NT2/D1 (cell line): ENCODE data around the gene AXIN1.
"Not testable (repeated sequence)": the region's sequence is repeated elsewhere in the genome, so short reads cannot be mapped to it uniquely, and the experiment has no call there.

Experiments used
- DNase-seq: peaks from one replicate; pipeline ENCODE4 v3.0.0-alpha.2; 2011; ENCODE audit warnings: low read depth, low spot score
- H3K27me3 ChIP-seq: 2 replicates; pipeline ENCODE4 v1.6.0; 2011; ENCODE audit warnings: mild to moderate bottlenecking; ENCODE audit not compliant: insufficient read length, insufficient read depth
- H3K36me3 ChIP-seq: 2 replicates; pipeline ENCODE4 v1.6.1; 2011; ENCODE audit warnings: mild to moderate bottlenecking, low read length, mixed read lengths; ENCODE audit not compliant: insufficient read depth, insufficient read length
- H3K4me1 ChIP-seq: 2 replicates; pipeline ENCODE4 v1.5.1; 2011; ENCODE audit not compliant: insufficient read depth, insufficient read length
- H3K4me3 ChIP-seq: 2 replicates; pipeline ENCODE4 v1.5.1; 2011; ENCODE audit warnings: low read depth; ENCODE audit not compliant: insufficient read length
- H3K9ac ChIP-seq: 2 replicates; pipeline ENCODE4 v1.6.0; 2011; ENCODE audit warnings: low read depth; ENCODE audit not compliant: insufficient read length
- H3K9me3 ChIP-seq: 2 replicates; pipeline ENCODE4 v1.5.1; 2011; ENCODE audit warnings: mild to moderate bottlenecking, low read length; ENCODE audit not compliant: insufficient read depth
- SUZ12 ChIP-seq: IDR thresholded peaks from 2 replicates; pipeline ENCODE4 v1.6.1; 2011; ENCODE audit not compliant: insufficient read length, insufficient read depth; ENCODE audit errors: extremely low read depth
- YY1 ChIP-seq: IDR thresholded peaks from 2 replicates; pipeline ENCODE4 v1.6.1; 2011; ENCODE audit not compliant: insufficient read length, insufficient read depth
- ZNF274 ChIP-seq: IDR thresholded peaks from 2 replicates; pipeline ENCODE4 v1.6.1; 2011; ENCODE audit warnings: mild to moderate bottlenecking, low read depth, low read length

The AXIN1 gene

DNA sequence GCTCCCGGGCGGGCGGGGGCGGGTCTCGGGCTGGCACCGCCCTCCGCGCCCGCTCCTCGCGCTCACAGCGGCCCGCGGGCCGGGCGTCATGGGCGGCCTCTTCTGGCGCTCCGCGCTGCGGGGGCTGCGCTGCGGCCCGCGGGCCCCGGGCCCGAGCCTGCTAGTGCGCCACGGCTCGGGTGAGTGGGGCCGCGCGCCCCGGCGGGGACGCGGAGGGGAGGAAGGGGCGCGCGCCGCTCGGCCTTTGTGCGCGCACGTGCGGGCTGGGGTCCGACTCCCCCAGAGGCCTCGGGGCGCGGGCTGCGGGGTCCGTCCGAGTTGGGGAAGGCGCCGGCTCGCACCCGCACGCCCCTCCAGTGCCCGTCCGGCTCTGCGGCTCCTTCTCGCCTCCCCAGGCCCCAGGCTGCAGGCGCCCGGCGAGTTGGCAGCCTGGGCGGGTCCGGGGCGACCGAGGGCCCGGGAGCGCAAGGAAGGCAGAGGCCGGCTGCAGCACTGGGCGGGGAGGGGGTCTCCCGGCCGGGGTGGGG, 44.7 kb upstream of the AXIN1 start, which contains the start of gene NME4:
NME4 (plus strand) TSS at position 65 of the 527 bp plus-strand sequence; CDS start at position 89, 24 bp downstream.
- no peaks in the 10 kb centered on the region for H3K27me3 ChIP-seq
- peaks cover 29% of the 10 kb centered on the region for H3K36me3 ChIP-seq
- peaks cover 4% of the 10 kb centered on the region; the same call in 1 of the 2 replicates for H3K9me3 ChIP-seq
- DNase-seq = no peak
- TF ChIP-seq ZNF274 = no peak
- TF ChIP-seq SUZ12 = no peak
- no peak for TF ChIP-seq YY1
- H3K4me3 ChIP-seq = peak within 1 kb of the TSS; percentile 63
- peak within 1 kb of the TSS; percentile 93 for H3K9ac ChIP-seq
- H3K4me1 ChIP-seq = peaks cover 19% of the 10 kb centered on the region

DNA sequence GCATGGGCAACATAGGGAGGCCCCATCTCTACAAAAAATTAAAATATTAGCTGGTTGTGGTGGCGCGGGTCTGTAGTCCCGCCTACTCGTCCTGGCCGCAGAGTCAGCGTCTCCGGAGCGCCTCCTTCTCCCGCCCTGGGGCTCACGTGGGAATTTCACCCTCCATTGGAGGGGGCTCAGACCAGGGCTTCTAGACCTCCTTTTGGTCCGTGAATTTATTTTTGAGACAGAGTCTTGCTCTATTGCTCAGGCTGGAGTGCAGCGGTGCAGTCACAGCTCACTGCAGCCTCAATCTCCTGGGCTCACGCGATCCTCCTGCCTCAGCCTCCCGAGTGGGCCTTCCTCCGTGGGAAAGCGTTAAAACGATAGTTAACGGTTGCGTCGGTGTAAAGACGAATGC, 44.1 kb upstream of the AXIN1 start:
- Histone ChIP-seq H3K9me3 (peaks cover 9% of the 10 kb centered on the region; the same call in 1 of the 2 replicates), H3K4me1 (peaks cover 19% of the 10 kb centered on the region), H3K4me3 (peak overlapping the region; percentile 52), H3K27me3 (no peaks in the 10 kb centered on the region), H3K9ac (peak overlapping the region; percentile 81), H3K36me3 (peaks cover 29% of the 10 kb centered on the region)
- no peak for DNase-seq
- TF ChIP-seq ZNF274 (no peak), SUZ12 (no peak), YY1 (no peak)

DNA sequence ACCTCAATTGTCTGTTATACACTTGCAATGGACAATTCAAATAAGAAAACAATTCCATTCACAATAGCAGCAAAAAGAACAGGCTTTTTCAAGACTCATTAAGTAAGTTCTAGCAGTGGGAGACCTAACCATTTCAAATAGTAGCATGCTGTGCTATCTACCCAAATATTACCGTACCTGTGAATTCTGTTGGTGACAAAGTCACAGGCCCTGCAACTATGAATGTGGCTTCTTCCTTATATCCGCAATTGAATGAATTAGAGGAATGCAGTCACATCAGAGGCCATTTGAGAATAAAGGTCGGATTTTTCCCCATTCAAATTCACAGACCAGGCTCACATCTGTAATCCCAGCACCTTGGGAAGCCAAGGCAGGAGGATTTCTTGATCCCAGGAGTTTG, 43.7 kb upstream of the AXIN1 start:
- H3K9ac ChIP-seq = peak overlapping the region; percentile 81
- H3K36me3 ChIP-seq = peaks cover 29% of the 10 kb centered on the region
- H3K4me1 ChIP-seq = peaks cover 19% of the 10 kb centered on the region
- no peak for TF ChIP-seq ZNF274
- TF ChIP-seq SUZ12 = no peak
- no peak for TF ChIP-seq YY1
- no peaks in the 10 kb centered on the region for H3K27me3 ChIP-seq
- DNase-seq = no peak
- peaks cover 9% of the 10 kb centered on the region; the same call in 1 of the 2 replicates for H3K9me3 ChIP-seq
- H3K4me3 ChIP-seq = peak overlapping the region; percentile 52

DNA sequence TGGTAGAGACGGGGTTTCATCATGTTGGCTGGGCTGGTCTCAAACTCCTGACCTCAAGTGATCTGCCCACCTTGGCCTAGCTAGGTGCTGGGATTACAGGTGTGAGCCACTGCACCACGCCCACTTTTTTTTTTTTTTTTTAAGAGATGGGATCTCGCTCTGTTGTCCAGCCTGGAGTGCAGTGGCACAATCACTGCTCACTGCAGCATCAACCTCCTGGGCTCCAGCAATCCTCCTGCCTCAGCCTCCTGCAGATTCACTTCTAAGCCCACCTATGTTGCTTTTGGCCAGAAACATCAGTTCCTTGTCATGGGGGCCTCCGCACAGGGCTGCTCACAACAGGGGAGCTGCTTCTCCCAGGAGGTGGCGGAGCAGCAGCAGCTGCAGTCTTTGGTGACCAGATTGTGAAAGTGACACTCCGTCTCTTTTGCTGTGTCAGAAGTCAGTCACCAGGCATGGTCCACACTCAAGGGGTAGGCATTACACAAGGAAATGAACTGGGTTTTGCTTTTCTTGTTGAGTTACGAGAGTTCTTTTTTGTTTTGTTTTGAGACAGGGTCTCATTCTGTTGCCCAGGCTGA, 40.0 kb upstream of the AXIN1 start:
- Histone ChIP-seq H3K9me3 (peaks cover 9% of the 10 kb centered on the region; the same call in 1 of the 2 replicates), H3K27me3 (no peaks in the 10 kb centered on the region), H3K36me3 (no peaks in the 10 kb centered on the region), H3K4me3 (no peak overlapping the region), H3K9ac (no peak overlapping the region), H3K4me1 (peaks cover 3% of the 10 kb centered on the region)
- no peak for DNase-seq
- TF ChIP-seq SUZ12 (no peak), YY1 (no peak), ZNF274 (no peak)

DNA sequence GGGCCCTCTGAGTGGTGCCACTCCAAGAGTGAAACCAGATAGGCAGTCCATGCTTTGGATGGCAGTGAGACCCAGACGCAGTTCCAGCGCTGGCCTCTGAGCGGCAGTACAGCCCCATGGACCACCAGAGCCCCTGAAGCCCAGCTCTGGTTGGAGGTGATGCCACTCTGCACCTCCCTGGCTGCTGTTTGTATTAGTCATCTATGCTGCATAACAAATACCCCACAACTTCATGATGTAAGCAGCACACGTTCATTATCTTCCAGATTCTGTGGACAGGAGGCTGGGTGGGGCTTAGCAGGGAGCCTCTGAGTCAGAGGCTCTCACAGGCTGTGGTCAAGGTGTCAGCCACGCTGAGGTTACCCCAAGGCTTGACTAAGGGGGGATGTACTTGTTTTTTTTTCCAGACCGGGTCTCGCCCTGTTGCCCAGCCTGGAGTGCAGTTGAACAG, 39.4 kb upstream of the AXIN1 start:
- no peak for TF ChIP-seq SUZ12
- no peak for TF ChIP-seq YY1
- TF ChIP-seq ZNF274 = no peak
- Histone ChIP-seq H3K27me3 (no peaks in the 10 kb centered on the region), H3K9ac (no peak overlapping the region), H3K9me3 (peaks cover 9% of the 10 kb centered on the region; the same call in 1 of the 2 replicates), H3K4me1 (peaks cover 4% of the 10 kb centered on the region), H3K36me3 (no peaks in the 10 kb centered on the region), H3K4me3 (no peak overlapping the region)
- DNase-seq = peak; percentile 80

DNA sequence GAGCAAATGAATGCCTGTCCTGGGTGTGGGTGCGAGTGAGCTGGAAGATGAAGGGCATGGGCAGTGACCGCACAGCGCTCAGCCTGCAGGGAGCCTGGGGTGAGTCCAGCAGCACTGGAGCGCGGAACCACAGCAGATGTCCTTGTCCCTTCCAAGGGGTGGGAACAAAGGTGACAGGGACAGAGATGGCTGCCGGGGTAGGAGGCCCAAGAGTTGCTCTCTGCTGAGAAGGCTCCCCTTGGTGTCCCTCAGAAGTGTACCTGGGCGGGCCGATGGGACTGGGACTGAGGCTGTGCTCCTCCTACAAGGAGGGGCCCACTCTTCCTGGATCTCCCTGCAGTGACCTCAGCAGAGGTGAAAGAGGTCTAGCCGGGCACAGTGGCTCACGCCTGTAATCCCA, 36.8 kb upstream of the AXIN1 start:
- Histone ChIP-seq H3K9ac (peak overlapping the region; percentile 29), H3K4me3 (no peak overlapping the region)
- TF ChIP-seq YY1 (no peak), ZNF274 (no peak), SUZ12 (no peak)

DNA sequence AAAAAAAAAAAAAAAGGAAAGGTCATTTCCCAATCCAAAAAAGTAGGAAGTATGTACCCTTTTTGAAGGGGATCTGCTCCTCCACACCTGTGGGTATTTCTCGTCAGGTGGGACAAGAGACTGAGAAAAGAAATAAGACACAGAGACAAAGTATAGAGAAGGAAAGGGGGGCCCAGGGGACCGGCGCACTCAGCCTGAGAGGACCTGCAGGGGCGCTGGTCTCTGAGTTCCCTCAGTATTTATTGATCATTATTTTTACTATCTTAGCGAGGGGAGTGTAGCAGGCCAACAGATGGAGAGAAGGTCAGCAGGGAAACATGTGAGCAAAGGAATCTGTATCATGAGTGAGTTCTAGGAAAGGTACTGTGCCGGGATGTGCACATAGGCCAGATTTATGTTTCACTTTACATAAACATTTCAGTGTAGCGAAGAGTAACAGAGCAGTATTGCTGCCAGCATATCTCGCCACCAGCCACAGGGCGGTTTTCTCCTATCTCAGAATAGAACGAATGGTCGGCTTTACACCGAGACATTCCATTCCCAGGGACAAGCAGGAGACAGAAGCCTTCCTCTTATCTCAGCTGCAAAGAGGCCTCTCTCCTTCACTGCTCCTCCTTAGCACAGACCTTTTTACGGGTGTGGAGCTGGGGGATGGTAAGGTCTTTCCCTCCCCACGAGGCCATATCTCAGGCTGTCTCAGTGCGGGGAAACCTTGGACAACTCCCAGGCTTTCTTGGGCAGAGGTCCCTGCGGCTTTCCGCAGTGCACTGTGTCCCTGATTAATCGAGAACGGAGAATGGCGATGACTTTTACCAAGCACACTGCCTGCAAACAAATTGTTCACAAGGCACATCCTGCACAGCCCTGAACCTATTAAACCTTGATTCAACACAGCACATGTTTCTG, 35.5 kb upstream of the AXIN1 start:
- not testable (repeated sequence) for DNase-seq, H3K36me3 ChIP-seq, H3K9me3 ChIP-seq, H3K27me3 ChIP-seq, H3K9ac ChIP-seq, H3K4me3 ChIP-seq
- peaks cover 14% of the 10 kb centered on the region for H3K4me1 ChIP-seq

More for the DNA sequence above, 36.8 kb upstream of the AXIN1 start:
- Histone ChIP-seq H3K9me3 (peaks cover 9% of the 10 kb centered on the region; the same call in 1 of the 2 replicates), H3K4me1 (peaks cover 6% of the 10 kb centered on the region), H3K36me3 (no peaks in the 10 kb centered on the region), H3K27me3 (no peaks in the 10 kb centered on the region)
- no peak for DNase-seq
